ENCODE results near the gene SCARB1. TPM values are rescaled to one million over a fixed set of nuclear protein-coding genes. Genes with fewer than 3 reads are reported as not detected.
A peak's percentile ranks its signal among the peaks of the same experiment; 100 is the strongest.

The SCARB1 gene
- total RNA-seq, 2 donors from 2014 or later, result 33.0 to 36.2 TPM

GRCh38 chr12:124769163-124769530, 94.5 kb downstream of the SCARB1 start:
- Histone ChIP-seq H3K36me3 (ENCODE audit: control insufficient read depth, insufficient read depth, low read length) (no peaks in the 10 kb centered on the region), H3K4me3 (ENCODE audit: low read length) (no peak overlapping the region), H3K4me1 (ENCODE audit: control insufficient read depth, insufficient read depth, low read length) (no peaks in the 10 kb centered on the region), H3K9ac (ENCODE audit: extremely low read depth, low read length, poor library complexity, severe bottlenecking) (no peak overlapping the region), H3K27ac (ENCODE audit: low read depth, low read length) (no peak overlapping the region), H3K27me3 (ENCODE audit: control insufficient read depth, insufficient read depth, low read length, poor library complexity, severe bottlenecking) (no peaks in the 10 kb centered on the region), H3K9me3 (ENCODE audit: control insufficient read depth, low read length) (peaks cover 9% of the 10 kb centered on the region)
- no peak for TF ChIP-seq CTCF (conservative IDR thresholded peaks at IDR 0.05)
- Mint-ChIP-seq H3K4me3 (no peak overlapping the region), H3K36me3 (ENCODE audit: low read depth) (no peaks in the 10 kb centered on the region), H3K27ac (no peak overlapping the region), H3K9me3 (peaks cover 17% of the 10 kb centered on the region), H3K27me3 (ENCODE audit: insufficient read depth) (peaks cover 15% of the 10 kb centered on the region), H3K4me1 (peaks cover 3% of the 10 kb centered on the region)
- no peak for DNase-seq
- WGBS, 2 experiments (ENCODE audit: insufficient coverage in 1 of 2, insufficient read length in 1 of 2), result 91% methylated on average over 3 of the region's 3 CpGs; no CpG with 5 or more reads in 1 of the 2 experiments

GRCh38 chr12:124768452-124769162, 95.1 kb downstream of the SCARB1 start:
- Histone ChIP-seq H3K27ac (ENCODE audit: low read depth, low read length) (no peak overlapping the region), H3K4me1 (ENCODE audit: control insufficient read depth, insufficient read depth, low read length) (no peaks in the 10 kb centered on the region), H3K4me3 (ENCODE audit: low read length) (no peak overlapping the region), H3K27me3 (ENCODE audit: control insufficient read depth, insufficient read depth, low read length, poor library complexity, severe bottlenecking) (no peaks in the 10 kb centered on the region), H3K36me3 (ENCODE audit: control insufficient read depth, insufficient read depth, low read length) (no peaks in the 10 kb centered on the region), H3K9me3 (ENCODE audit: control insufficient read depth, low read length) (peaks cover 10% of the 10 kb centered on the region), H3K9ac (ENCODE audit: extremely low read depth, low read length, poor library complexity, severe bottlenecking) (no peak overlapping the region)
- no peak for TF ChIP-seq CTCF (conservative IDR thresholded peaks at IDR 0.05)
- Mint-ChIP-seq H3K27ac (no peak overlapping the region), H3K4me3 (no peak overlapping the region), H3K4me1 (peaks cover 3% of the 10 kb centered on the region), H3K36me3 (ENCODE audit: low read depth) (no peaks in the 10 kb centered on the region), H3K27me3 (ENCODE audit: insufficient read depth) (peaks cover 15% of the 10 kb centered on the region), H3K9me3 (peaks cover 21% of the 10 kb centered on the region)
- no peak for DNase-seq
- WGBS, 2 experiments (ENCODE audit: insufficient coverage in 1 of 2, insufficient read length in 1 of 2), result 81 to 85% methylated on average over 6 to 11 of the region's 11 CpGs

GRCh38 chr12:124767066-124767821, 96.4 kb downstream of the SCARB1 start:
- Histone ChIP-seq H3K4me3 (ENCODE audit: low read length) (no peak overlapping the region), H3K36me3 (ENCODE audit: control insufficient read depth, insufficient read depth, low read length) (no peaks in the 10 kb centered on the region), H3K9me3 (ENCODE audit: control insufficient read depth, low read length) (peaks cover 10% of the 10 kb centered on the region), H3K9ac (ENCODE audit: extremely low read depth, low read length, poor library complexity, severe bottlenecking) (no peak overlapping the region), H3K4me1 (ENCODE audit: control insufficient read depth, insufficient read depth, low read length) (no peaks in the 10 kb centered on the region), H3K27ac (ENCODE audit: low read depth, low read length) (no peak overlapping the region), H3K27me3 (ENCODE audit: control insufficient read depth, insufficient read depth, low read length, poor library complexity, severe bottlenecking) (no peaks in the 10 kb centered on the region)
- DNase-seq, result peak; percentile 97
- Mint-ChIP-seq H3K9me3 (peaks cover 28% of the 10 kb centered on the region), H3K27me3 (ENCODE audit: insufficient read depth) (peaks cover 13% of the 10 kb centered on the region), H3K27ac (no peak overlapping the region), H3K4me3 (no peak overlapping the region), H3K36me3 (ENCODE audit: low read depth) (no peaks in the 10 kb centered on the region), H3K4me1 (peaks cover 3% of the 10 kb centered on the region)
- 31 to 40% methylated on average over 6 to 21 of the region's 21 CpGs for WGBS, 2 experiments (ENCODE audit: insufficient coverage in 1 of 2, insufficient read length in 1 of 2)
- peak; percentile 99 for TF ChIP-seq CTCF (conservative IDR thresholded peaks at IDR 0.05)

All from endodermal cell (in vitro differentiated cells).